ENCODE measurements around the gene LYST. TPM values are rescaled to one million over a fixed set of nuclear protein-coding genes. Genes with fewer than 3 reads are reported as not detected.
"Not testable (repeated sequence)": the region's sequence is repeated elsewhere in the genome, so short reads cannot be mapped to it uniquely, and the experiment has no call there.

LYST gene
- total and polyA plus RNA-seq, 2 donors (not counting 1 experiment from before 2014, with no cell fraction given): 7.5 to 50.2 TPM

DNA sequence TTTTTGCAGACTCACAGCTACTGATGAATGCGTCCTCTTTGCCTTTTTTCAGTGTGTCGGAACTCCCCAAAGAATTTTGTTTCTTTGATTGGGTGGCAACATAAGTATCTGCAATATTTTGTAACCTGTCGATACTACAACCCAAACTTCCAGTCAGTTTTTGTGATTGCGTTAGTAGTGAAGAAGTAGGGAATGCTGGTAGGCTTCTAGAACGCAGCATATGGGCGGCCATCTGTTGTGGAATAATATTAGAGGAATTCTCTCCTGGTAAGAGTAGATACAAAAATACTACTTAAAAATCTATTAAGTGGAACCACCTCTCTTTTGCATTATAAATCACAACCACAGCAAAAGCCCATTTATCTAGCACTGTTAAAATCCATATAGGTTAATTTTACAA, 107.4 kb downstream of the LYST start:
- Histone ChIP-seq H3K36me3 (ENCODE audit: control insufficient read depth, insufficient read depth, low read length) (peaks cover 2% of the 10 kb centered on the region), H3K27ac (ENCODE audit: insufficient read depth, low read length) (no peak overlapping the region), H3K4me1 (ENCODE audit: control insufficient read depth, extremely low read depth, insufficient read depth, low read length) (no peaks in the 10 kb centered on the region), H2AFZ (ENCODE audit: low read length) (no peak overlapping the region), H3K4me3 (replicated peaks in 1 of 4; ENCODE audit: control extremely low read depth in 1 of 4, insufficient read depth in 1 of 4, low read depth in 3 of 4, low read length in 4 of 4) (no peak overlapping the region), H3K9me3 (ENCODE audit: control insufficient read depth, insufficient read depth, low read depth, low read length) (no peaks in the 10 kb centered on the region), H3K79me2 (ENCODE audit: control insufficient read depth, insufficient read depth, low read length) (no peaks in the 10 kb centered on the region), H3K9ac (ENCODE audit: insufficient read depth, low read length) (no peak overlapping the region), H3K27me3 (ENCODE audit: control insufficient read depth, insufficient read depth, low read length) (no peaks in the 10 kb centered on the region), H4K20me1 (ENCODE audit: control insufficient read depth, extremely low read depth, insufficient read depth, low read length) (no peaks in the 10 kb centered on the region), H3K4me2 (ENCODE audit: extremely low read depth, insufficient read depth, low read length) (no peak overlapping the region)
- DNase-seq (ENCODE audit: low read depth in 2 of 2): no peak
- TF ChIP-seq, protein P1, sequence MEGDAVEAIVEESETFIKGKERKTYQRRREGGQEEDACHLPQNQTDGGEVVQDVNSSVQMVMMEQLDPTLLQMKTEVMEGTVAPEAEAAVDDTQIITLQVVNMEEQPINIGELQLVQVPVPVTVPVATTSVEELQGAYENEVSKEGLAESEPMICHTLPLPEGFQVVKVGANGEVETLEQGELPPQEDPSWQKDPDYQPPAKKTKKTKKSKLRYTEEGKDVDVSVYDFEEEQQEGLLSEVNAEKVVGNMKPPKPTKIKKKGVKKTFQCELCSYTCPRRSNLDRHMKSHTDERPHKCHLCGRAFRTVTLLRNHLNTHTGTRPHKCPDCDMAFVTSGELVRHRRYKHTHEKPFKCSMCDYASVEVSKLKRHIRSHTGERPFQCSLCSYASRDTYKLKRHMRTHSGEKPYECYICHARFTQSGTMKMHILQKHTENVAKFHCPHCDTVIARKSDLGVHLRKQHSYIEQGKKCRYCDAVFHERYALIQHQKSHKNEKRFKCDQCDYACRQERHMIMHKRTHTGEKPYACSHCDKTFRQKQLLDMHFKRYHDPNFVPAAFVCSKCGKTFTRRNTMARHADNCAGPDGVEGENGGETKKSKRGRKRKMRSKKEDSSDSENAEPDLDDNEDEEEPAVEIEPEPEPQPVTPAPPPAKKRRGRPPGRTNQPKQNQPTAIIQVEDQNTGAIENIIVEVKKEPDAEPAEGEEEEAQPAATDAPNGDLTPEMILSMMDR (conservative IDR thresholded peaks at IDR 0.05 in 1 of 2, IDR thresholded peaks at IDR 0.05 in 1 of 2; ENCODE audit: low read depth in 1 of 2, low read length in 2 of 2): no peak
- no peak for TF ChIP-seq EZH2 (IDR thresholded peaks at IDR 0.05; ENCODE audit: low read length, missing control alignments)

DNA sequence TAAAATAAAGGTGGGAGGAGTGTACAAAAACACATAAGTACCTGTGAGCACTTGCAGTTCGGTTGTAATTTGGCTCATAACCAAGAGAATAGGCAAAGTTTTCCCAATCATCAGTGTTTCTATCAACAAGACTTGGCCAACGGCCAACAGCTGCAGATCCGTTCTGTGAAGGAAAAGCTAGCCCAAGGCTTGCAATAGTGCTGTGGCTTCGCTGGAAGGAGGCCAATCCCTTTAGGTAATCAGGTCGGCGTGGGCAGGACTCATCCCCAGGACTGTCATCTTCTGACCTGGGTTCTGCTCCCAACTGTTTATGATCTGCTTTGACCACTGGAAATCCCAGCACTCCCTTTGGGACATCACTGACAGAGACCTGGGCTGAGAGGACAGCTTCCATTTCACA, 107.8 kb downstream of the LYST start:
- H4K20me1 ChIP-seq (ENCODE audit: control insufficient read depth, extremely low read depth, insufficient read depth, low read length): no peaks in the 10 kb centered on the region

DNA sequence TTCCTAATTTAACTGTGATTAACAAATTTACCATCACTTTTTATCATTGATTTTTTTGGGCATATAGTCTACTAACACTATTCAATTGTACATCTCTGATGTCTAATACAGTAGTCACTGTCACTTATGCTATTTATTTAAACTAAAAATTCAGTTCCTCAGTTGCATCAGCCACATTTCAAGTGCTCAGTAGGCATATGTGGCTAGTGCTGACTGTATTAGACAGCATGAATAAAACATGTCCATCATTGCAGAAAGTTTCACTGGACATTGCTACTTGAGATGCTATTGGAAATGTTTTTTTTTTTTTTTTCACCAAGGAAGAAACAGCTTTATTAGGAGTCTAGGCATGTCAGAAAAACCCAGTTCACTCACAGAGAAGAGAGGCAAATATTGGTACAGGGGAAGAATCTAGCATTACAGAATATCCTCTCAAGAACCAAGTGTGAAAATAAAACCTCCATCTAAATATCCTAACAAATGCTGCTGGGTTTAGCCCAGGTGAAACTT, 109.1 kb downstream of the LYST start:
- TF ChIP-seq EZH2 (IDR thresholded peaks at IDR 0.05; ENCODE audit: low read length, missing control alignments): no peak
- TF ChIP-seq, protein P1 (conservative IDR thresholded peaks at IDR 0.05 in 1 of 2, IDR thresholded peaks at IDR 0.05 in 1 of 2; ENCODE audit: low read depth in 1 of 2, low read length in 2 of 2): no peak
- DNase-seq (ENCODE audit: low read depth in 2 of 2): no peak
- no peaks in the 10 kb centered on the region for H3K27me3 ChIP-seq (ENCODE audit: control insufficient read depth, insufficient read depth, low read length)
- no peaks in the 10 kb centered on the region for H3K79me2 ChIP-seq (ENCODE audit: control insufficient read depth, insufficient read depth, low read length)
- no peak overlapping the region for H3K9ac ChIP-seq (ENCODE audit: insufficient read depth, low read length)
- H3K27ac ChIP-seq (ENCODE audit: insufficient read depth, low read length): no peak overlapping the region
- no peaks in the 10 kb centered on the region for H3K4me1 ChIP-seq (ENCODE audit: control insufficient read depth, extremely low read depth, insufficient read depth, low read length)
- H2AFZ ChIP-seq (ENCODE audit: low read length): no peak overlapping the region
- H3K4me3 ChIP-seq (replicated peaks in 1 of 4; ENCODE audit: control extremely low read depth in 1 of 4, insufficient read depth in 1 of 4, low read depth in 3 of 4, low read length in 4 of 4): no peak overlapping the region
- H3K4me2 ChIP-seq (ENCODE audit: extremely low read depth, insufficient read depth, low read length): no peak overlapping the region
- H3K9me3 ChIP-seq (ENCODE audit: control insufficient read depth, insufficient read depth, low read depth, low read length): no peaks in the 10 kb centered on the region
- H3K36me3 ChIP-seq (ENCODE audit: control insufficient read depth, insufficient read depth, low read length): peaks cover 2% of the 10 kb centered on the region
- H4K20me1 ChIP-seq (ENCODE audit: control insufficient read depth, extremely low read depth, insufficient read depth, low read length): no peaks in the 10 kb centered on the region

More for the DNA sequence above, 107.8 kb downstream of the LYST start:
- Histone ChIP-seq H3K4me1 (ENCODE audit: control insufficient read depth, extremely low read depth, insufficient read depth, low read length) (no peaks in the 10 kb centered on the region), H3K9ac (ENCODE audit: insufficient read depth, low read length) (no peak overlapping the region), H3K9me3 (ENCODE audit: control insufficient read depth, insufficient read depth, low read depth, low read length) (no peaks in the 10 kb centered on the region), H3K36me3 (ENCODE audit: control insufficient read depth, insufficient read depth, low read length) (peaks cover 2% of the 10 kb centered on the region), H3K4me2 (ENCODE audit: extremely low read depth, insufficient read depth, low read length) (no peak overlapping the region), H3K27me3 (ENCODE audit: control insufficient read depth, insufficient read depth, low read length) (no peaks in the 10 kb centered on the region), H3K79me2 (ENCODE audit: control insufficient read depth, insufficient read depth, low read length) (no peaks in the 10 kb centered on the region), H3K27ac (ENCODE audit: insufficient read depth, low read length) (no peak overlapping the region), H3K4me3 (replicated peaks in 1 of 4; ENCODE audit: control extremely low read depth in 1 of 4, insufficient read depth in 1 of 4, low read depth in 3 of 4, low read length in 4 of 4) (no peak overlapping the region), H2AFZ (ENCODE audit: low read length) (no peak overlapping the region)
- TF ChIP-seq, protein P1 (conservative IDR thresholded peaks at IDR 0.05 in 1 of 2, IDR thresholded peaks at IDR 0.05 in 1 of 2; ENCODE audit: low read depth in 1 of 2, low read length in 2 of 2): no peak
- TF ChIP-seq EZH2 (IDR thresholded peaks at IDR 0.05; ENCODE audit: low read length, missing control alignments): no peak
- no peak for DNase-seq (ENCODE audit: low read depth in 2 of 2)

DNA sequence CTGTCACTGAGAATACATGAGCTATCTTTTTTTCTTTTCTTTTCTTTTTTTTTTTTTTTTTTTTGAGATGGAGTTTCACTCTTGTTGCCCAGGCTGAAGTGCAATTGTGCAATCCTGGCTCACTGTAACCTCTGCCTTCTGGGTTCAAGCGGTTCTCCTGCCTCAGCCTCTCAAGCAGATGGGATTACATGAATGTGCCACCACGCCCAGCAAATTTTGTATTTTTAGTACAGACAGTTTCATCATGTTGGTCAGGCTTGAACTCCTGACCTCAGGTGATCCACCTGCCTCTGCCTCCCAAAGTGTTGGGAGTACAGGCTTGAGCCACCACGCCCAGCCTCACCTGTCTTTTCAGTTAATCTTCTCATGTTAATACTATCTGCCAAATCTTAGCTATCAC, 112.5 kb downstream of the LYST start:
- H3K27ac ChIP-seq (ENCODE audit: insufficient read depth, low read length); H3K4me3 ChIP-seq (replicated peaks in 1 of 4; ENCODE audit: control extremely low read depth in 1 of 4, insufficient read depth in 1 of 4, low read depth in 3 of 4, low read length in 4 of 4); H3K9ac ChIP-seq (ENCODE audit: insufficient read depth, low read length); H3K36me3 ChIP-seq (ENCODE audit: control insufficient read depth, insufficient read depth, low read length); H2AFZ ChIP-seq (ENCODE audit: low read length); H3K79me2 ChIP-seq (ENCODE audit: control insufficient read depth, insufficient read depth, low read length); DNase-seq (ENCODE audit: low read depth in 2 of 2); H3K4me1 ChIP-seq (ENCODE audit: control insufficient read depth, extremely low read depth, insufficient read depth, low read length); H3K4me2 ChIP-seq (ENCODE audit: extremely low read depth, insufficient read depth, low read length); H3K27me3 ChIP-seq (ENCODE audit: control insufficient read depth, insufficient read depth, low read length); H3K9me3 ChIP-seq (ENCODE audit: control insufficient read depth, insufficient read depth, low read depth, low read length); H4K20me1 ChIP-seq (ENCODE audit: control insufficient read depth, extremely low read depth, insufficient read depth, low read length): not testable (repeated sequence)

Data from fibroblast of lung (primary cell).